ENCODE results near the gene DMC1. TPM values are rescaled to one million over a fixed set of nuclear protein-coding genes. Genes with fewer than 3 reads are reported as not detected.

The DMC1 gene
- total and polyA plus RNA-seq, 9 of the 15 experiments (the other 6 are each of a cell fraction or from before 2014, with no cell fraction given) = 5.5 to 55.5 (median 9.8) TPM

DNA sequence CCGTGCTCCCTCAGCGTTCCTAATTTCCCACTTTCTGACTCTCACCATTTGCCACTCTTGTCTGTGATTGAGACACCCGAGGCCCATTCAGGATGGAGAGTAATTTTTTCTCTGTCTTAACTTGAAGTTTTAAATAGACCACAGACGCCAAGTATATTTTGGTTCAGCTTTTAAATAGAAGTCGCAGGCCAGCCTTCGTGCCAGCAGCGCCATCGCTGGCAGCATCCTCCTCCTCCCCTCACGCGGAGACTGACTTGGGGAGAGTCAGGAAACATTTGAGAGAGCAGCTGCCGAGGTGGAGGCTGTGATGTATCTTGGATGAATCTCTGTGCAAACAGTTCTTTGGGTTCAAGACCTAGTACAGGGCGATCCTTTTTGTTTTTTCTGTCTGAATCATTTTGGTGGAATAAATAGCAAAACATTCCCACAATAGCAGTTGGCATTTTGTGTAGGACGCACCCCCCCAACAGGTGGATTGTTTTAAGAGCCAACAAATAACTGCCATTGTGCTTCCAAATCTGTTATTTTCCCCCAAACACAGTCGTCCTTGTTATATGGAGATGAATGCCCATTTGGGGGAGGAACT lies 889 bp upstream of the DMC1 start (continued):
- TF ChIP-seq MCM3 (IDR thresholded peaks at IDR 0.05) (no peak), FOXK2 (conservative IDR thresholded peaks at IDR 0.05 in 1 of 2, IDR thresholded peaks at IDR 0.05 in 1 of 2; ENCODE audit: low read depth in 2 of 2) (no peak), HDAC1 (IDR thresholded peaks at IDR 0.05) (no peak), SAP30 (IDR thresholded peaks at IDR 0.05; ENCODE audit: borderline replicate concordance, insufficient read depth, low read depth, low read length, poor library complexity, severe bottlenecking) (no peak), L3MBTL2 (IDR thresholded peaks at IDR 0.05) (peak; percentile 44; the same call in 1 of the 2 replicates), MYC (IDR thresholded peaks at IDR 0.05; ENCODE audit: low read depth, low read length) (no peak), MYC (CRISPR knock-in tag; IDR thresholded peaks at IDR 0.05; ENCODE audit: borderline replicate concordance, low read depth) (no peak), CREM (IDR thresholded peaks at IDR 0.05; ENCODE audit: low read depth) (no peak), TCF7 (IDR thresholded peaks at IDR 0.05; ENCODE audit: borderline replicate concordance) (no peak), CXXC5 (CRISPR knock-in tag; IDR thresholded peaks at IDR 0.05) (0 out of 2 replicates have a peak, but pooled peaks have one; percentile 11), NFIX (CRISPR knock-in tag; IDR thresholded peaks at IDR 0.05; ENCODE audit: low read depth) (no peak)
- TF ChIP-seq, protein P1, sequence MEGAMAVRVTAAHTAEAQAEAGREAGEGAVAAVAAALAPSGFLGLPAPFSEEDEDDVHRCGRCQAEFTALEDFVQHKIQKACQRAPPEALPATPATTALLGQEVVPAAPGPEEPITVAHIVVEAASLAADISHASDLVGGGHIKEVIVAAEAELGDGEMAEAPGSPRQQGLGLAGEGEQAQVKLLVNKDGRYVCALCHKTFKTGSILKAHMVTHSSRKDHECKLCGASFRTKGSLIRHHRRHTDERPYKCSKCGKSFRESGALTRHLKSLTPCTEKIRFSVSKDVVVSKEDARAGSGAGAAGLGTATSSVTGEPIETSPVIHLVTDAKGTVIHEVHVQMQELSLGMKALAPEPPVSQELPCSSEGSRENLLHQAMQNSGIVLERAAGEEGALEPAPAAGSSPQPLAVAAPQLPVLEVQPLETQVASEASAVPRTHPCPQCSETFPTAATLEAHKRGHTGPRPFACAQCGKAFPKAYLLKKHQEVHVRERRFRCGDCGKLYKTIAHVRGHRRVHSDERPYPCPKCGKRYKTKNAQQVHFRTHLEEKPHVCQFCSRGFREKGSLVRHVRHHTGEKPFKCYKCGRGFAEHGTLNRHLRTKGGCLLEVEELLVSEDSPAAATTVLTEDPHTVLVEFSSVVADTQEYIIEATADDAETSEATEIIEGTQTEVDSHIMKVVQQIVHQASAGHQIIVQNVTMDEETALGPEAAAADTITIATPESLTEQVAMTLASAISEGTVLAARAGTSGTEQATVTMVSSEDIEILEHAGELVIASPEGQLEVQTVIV (CRISPR knock-in tag; IDR thresholded peaks at IDR 0.05; ENCODE audit: borderline replicate concordance) = no peak

Measured in K562 (cell line).